Measurements from ENCODE around the gene SLC13A2. TPM values are rescaled to one million over a fixed set of nuclear protein-coding genes. Genes with fewer than 3 reads are reported as not detected.

Gene SLC13A2
- polyA plus RNA-seq, 3 donors, result not detected

GRCh38 chr17:28499364-28499664 lies 25.9 kb downstream of the SLC13A2 start:
- Mint-ChIP-seq H3K27me3 (ENCODE audit: low read depth in 3 of 3) (peaks cover 1 to 6% (median 5%) of the 10 kb centered on the region in 3 donors), H3K36me3 (no peaks in the 10 kb centered on the region), H3K4me3 (no peak overlapping the region), H3K27ac (no peak overlapping the region), H3K4me1 (peaks cover 1% of the 10 kb centered on the region), H3K9me3 (no peaks in the 10 kb centered on the region)
- 97% methylated on average over 8 of the region's 9 CpGs for WGBS (ENCODE audit: insufficient coverage)
- no peak for TF ChIP-seq CTCF (IDR thresholded peaks at IDR 0.05)
- no peak overlapping the region for H3K4me2 ChIP-seq (replicated peaks; ENCODE audit: extremely low read depth, low read length, poor library complexity, severe bottlenecking)
- no peak overlapping the region for H3K9ac ChIP-seq (ENCODE audit: insufficient read depth, low read length, poor library complexity, severe bottlenecking)
- H2AFZ ChIP-seq (ENCODE audit: insufficient read depth, low read depth, low read length, poor library complexity, severe bottlenecking), result no peak overlapping the region
- no peaks in the 10 kb centered on the region for H3K4me1 ChIP-seq (ENCODE audit: control insufficient read depth in 1 of 2, insufficient read depth in 2 of 2, low read length in 2 of 2)
- no peaks in the 10 kb centered on the region for H3K79me2 ChIP-seq (ENCODE audit: insufficient read depth, low read length)
- H3K4me3 ChIP-seq (replicated peaks in 1 of 3; ENCODE audit: low read depth in 2 of 3, low read length in 3 of 3), result no peak overlapping the region
- no peaks in the 10 kb centered on the region for H3K27me3 ChIP-seq (ENCODE audit: control insufficient read depth in 2 of 2, insufficient read depth in 2 of 2, low read length in 2 of 2)
- H3K36me3 ChIP-seq (replicated peaks in 1 of 2; ENCODE audit: control insufficient read depth in 1 of 2, insufficient read depth in 2 of 2, low read length in 2 of 2), result no peaks in the 10 kb centered on the region
- no peak for DNase-seq
- no peaks in the 10 kb centered on the region for H3K9me3 ChIP-seq (replicated peaks in 1 of 2; ENCODE audit: control insufficient read depth in 1 of 2, insufficient read depth in 1 of 2, low read length in 2 of 2)
- intact Hi-C loops (cut with micrococcal nuclease), result no loop called here
- no peak overlapping the region for H3K27ac ChIP-seq (ENCODE audit: low read depth in 1 of 2, low read length in 2 of 2)
- no peaks in the 10 kb centered on the region for H4K20me1 ChIP-seq (ENCODE audit: insufficient read depth, low read length)

- intact Hi-C loops (cut with micrococcal nuclease), result no loop called here
- no peak overlapping the region for H2AFZ ChIP-seq (ENCODE audit: insufficient read depth, low read depth, low read length, poor library complexity, severe bottlenecking)
- no peak for TF ChIP-seq CTCF (IDR thresholded peaks at IDR 0.05)
- no peak overlapping the region for H3K27ac ChIP-seq (ENCODE audit: low read depth in 1 of 2, low read length in 2 of 2)
- Mint-ChIP-seq H3K4me3 (no peak overlapping the region), H3K36me3 (no peaks in the 10 kb centered on the region), H3K9me3 (no peaks in the 10 kb centered on the region), H3K4me1 (peaks cover 1% of the 10 kb centered on the region), H3K27ac (no peak overlapping the region), H3K27me3 (ENCODE audit: low read depth in 3 of 3) (peaks cover 1 to 6% (median 6%) of the 10 kb centered on the region in 3 donors)
- no peak overlapping the region for H3K9ac ChIP-seq (ENCODE audit: insufficient read depth, low read length, poor library complexity, severe bottlenecking)
- DNase-seq, result no peak
- no peaks in the 10 kb centered on the region for H3K27me3 ChIP-seq (ENCODE audit: control insufficient read depth in 2 of 2, insufficient read depth in 2 of 2, low read length in 2 of 2)
- no peaks in the 10 kb centered on the region for H3K36me3 ChIP-seq (replicated peaks in 1 of 2; ENCODE audit: control insufficient read depth in 1 of 2, insufficient read depth in 2 of 2, low read length in 2 of 2)
- no peak overlapping the region for H3K4me2 ChIP-seq (replicated peaks; ENCODE audit: extremely low read depth, low read length, poor library complexity, severe bottlenecking)
- no peaks in the 10 kb centered on the region for H3K4me1 ChIP-seq (ENCODE audit: control insufficient read depth in 1 of 2, insufficient read depth in 2 of 2, low read length in 2 of 2)
- no peaks in the 10 kb centered on the region for H4K20me1 ChIP-seq (ENCODE audit: insufficient read depth, low read length)
- H3K4me3 ChIP-seq (replicated peaks in 1 of 3; ENCODE audit: low read depth in 2 of 3, low read length in 3 of 3), result no peak overlapping the region
- H3K79me2 ChIP-seq (ENCODE audit: insufficient read depth, low read length), result no peaks in the 10 kb centered on the region
- 75% methylated on average over 2 of the region's 9 CpGs for WGBS (ENCODE audit: insufficient coverage)
- no peaks in the 10 kb centered on the region for H3K9me3 ChIP-seq (replicated peaks in 1 of 2; ENCODE audit: control insufficient read depth in 1 of 2, insufficient read depth in 1 of 2, low read length in 2 of 2)
Observed at GRCh38 chr17:28499684-28500357, 26.4 kb downstream of the SLC13A2 start.
